IMR-90 (cell line): ENCODE results near the gene HAUS7. TPM values are rescaled to one million over a fixed set of nuclear protein-coding genes. Genes with fewer than 3 reads are reported as not detected.

ENCODE experiments used
- ATAC-seq: fragments of 200-7000 bp; cut with Tn5 transposase; 2 replicates; pipeline ENCODE4 v1.9.1; 2020; ENCODE audit warnings: low read depth, mild to moderate bottlenecking, moderate library complexity
- BruUV-seq: library from RNA; stranded (reverse); fragments of 400-500 nt; replicated peaks from 2 replicates; lab custom pipeline; 2021; lab: Mats Ljungman, UMichigan
- CTCF ChIA-PET: fragments of 300-600 bp; formaldehyde crosslinking; extraction: SDS; loops from one replicate; lab custom pipeline; 2021; ENCODE audit warnings: antibody characterized with exemption; lab: Yijun Ruan, JAX
- POLR2A ChIA-PET: fragments of 300-600 bp; sonication (Branson Sonifier 250); formaldehyde crosslinking; loops from one replicate; lab custom pipeline; 2022; ENCODE audit warnings: antibody characterized with exemption; ENCODE audit not compliant: unreplicated experiment; lab: Charles Lee
- DNase-seq: peaks from one replicate; pipeline ENCODE4 v3.0.0; 2013
- H2AFZ ChIP-seq: replicated peaks from 2 replicates; pipeline ENCODE3; 2013; ENCODE audit warnings: low read length, mild to moderate bottlenecking; ENCODE audit not compliant: poor library complexity
- H2AK5ac ChIP-seq: 2 replicates; pipeline ENCODE4 v1.6.1; 2013; ENCODE audit warnings: low read depth, low read length, inconsistent platforms
- H2AK9ac ChIP-seq: replicated peaks from 2 replicates; pipeline ENCODE3; 2013; ENCODE audit warnings: mild to moderate bottlenecking, low read depth, low read length, moderate library complexity; ENCODE audit not compliant: poor library complexity
- H2BK120ac ChIP-seq: 2 replicates; pipeline ENCODE4 v1.6.1; 2013; ENCODE audit warnings: low read depth, low read length, inconsistent platforms
- H2BK15ac ChIP-seq: 3 replicates; pipeline ENCODE4 v1.6.1; 2013; ENCODE audit warnings: low read depth, low read length, inconsistent platforms
- H2BK20ac ChIP-seq: 2 replicates; pipeline ENCODE4 v1.6.1; 2013; ENCODE audit warnings: low read depth, mild to moderate bottlenecking, inconsistent platforms, low read length, moderate library complexity
- H2BK5ac ChIP-seq: 2 replicates; pipeline ENCODE4 v1.6.1; 2013; ENCODE audit warnings: mild to moderate bottlenecking, low read depth, low read length, inconsistent platforms; ENCODE audit not compliant: poor library complexity, severe bottlenecking
- H3K14ac ChIP-seq: replicated peaks from 2 replicates; pipeline ENCODE4 v1.6.1; 2013; ENCODE audit warnings: low read depth, low read length, inconsistent platforms
- H3K18ac ChIP-seq: 2 replicates; pipeline ENCODE4 v1.6.1; 2013; ENCODE audit warnings: low read depth, low read length, control low read depth
- H3K23ac ChIP-seq: 2 replicates; pipeline ENCODE4 v1.6.1; 2013; ENCODE audit warnings: low read depth, low read length, inconsistent platforms
- H3K27ac ChIP-seq: 2 replicates; pipeline ENCODE4 v1.5.1; 2013; ENCODE audit warnings: mild to moderate bottlenecking, control low read depth, low read length; ENCODE audit not compliant: insufficient read depth
- H3K27me3 ChIP-seq: 2 replicates; pipeline ENCODE4 v1.6.1; 2013; ENCODE audit warnings: low read length; ENCODE audit not compliant: control insufficient read depth, insufficient read depth
- H3K36me3 ChIP-seq: 2 replicates; pipeline ENCODE4 v1.6.1; 2013; ENCODE audit warnings: low read length, mixed read lengths; ENCODE audit not compliant: control insufficient read depth, insufficient read depth
- H3K4ac ChIP-seq: 2 replicates; pipeline ENCODE4 v1.6.1; 2013; ENCODE audit warnings: low read depth, low read length, inconsistent platforms
- H3K4me1 ChIP-seq: 2 replicates; pipeline ENCODE4 v1.6.1; 2013; ENCODE audit warnings: low read length, mixed read lengths; ENCODE audit not compliant: control insufficient read depth, insufficient read depth
- H3K4me2 ChIP-seq: 2 replicates; pipeline ENCODE4 v1.6.1; 2013; ENCODE audit warnings: low read depth, mild to moderate bottlenecking, control low read depth, low read length, moderate library complexity
- H3K4me3 ChIP-seq: 2 replicates; pipeline ENCODE4 v1.5.1; 2013; ENCODE audit warnings: low read depth, mild to moderate bottlenecking, control low read depth, low read length, moderate library complexity; ENCODE audit not compliant: insufficient read depth
- H3K56ac ChIP-seq: 2 replicates; pipeline ENCODE4 v1.6.1; 2013; ENCODE audit warnings: low read length, inconsistent platforms; ENCODE audit not compliant: insufficient read depth; ENCODE audit errors: extremely low read depth
- H3K79me1 ChIP-seq, 2 experiments: 2 replicates each; pipeline ENCODE4 v1.6.1; 2013; ENCODE audit warnings: low read length in 2 of 2, inconsistent platforms in 1 of 2, low read depth in 1 of 2
- H3K9ac ChIP-seq: 2 replicates; pipeline ENCODE4 v1.6.1; 2013; ENCODE audit warnings: low read depth, low read length, control low read depth
- H3K9me1 ChIP-seq: 2 replicates; pipeline ENCODE4 v1.6.1; 2013; ENCODE audit warnings: low read length, inconsistent platforms; ENCODE audit not compliant: insufficient read depth
- H3K9me3 ChIP-seq: 2 replicates; pipeline ENCODE4 v1.6.1; 2013; ENCODE audit warnings: low read length; ENCODE audit not compliant: control insufficient read depth, insufficient read depth
- H4K20me1 ChIP-seq: 2 replicates; pipeline ENCODE4 v1.6.1; 2013; ENCODE audit warnings: low read length, inconsistent platforms; ENCODE audit not compliant: insufficient read depth
- H4K5ac ChIP-seq: 2 replicates; pipeline ENCODE4 v1.6.1; 2013; ENCODE audit warnings: mild to moderate bottlenecking, low read depth, low read length, control low read depth
- H4K8ac ChIP-seq, 2 experiments: 2 replicates each; pipeline ENCODE4 v1.6.1; 2013; ENCODE audit warnings: low read depth in 2 of 2, low read length in 2 of 2, control low read depth in 1 of 2, inconsistent platforms in 1 of 2
- H4K91ac ChIP-seq: 2 replicates; pipeline ENCODE4 v1.6.1; 2013; ENCODE audit warnings: low read depth, low read length, inconsistent platforms; ENCODE audit not compliant: insufficient read depth
- BHLHE40 ChIP-seq: fragments of 150-350 bp; IDR thresholded peaks from 2 replicates; pipeline ENCODE4 v1.6.1; 2016; ENCODE audit warnings: mild to moderate bottlenecking, low read depth, low read length
- FOS ChIP-seq: fragments of 150-350 bp; IDR thresholded peaks from 2 replicates; pipeline ENCODE4 v1.6.1; 2016; ENCODE audit warnings: low read depth, low read length
- MAZ ChIP-seq: IDR thresholded peaks from 2 replicates; pipeline ENCODE4 v1.6.1; 2012; ENCODE audit warnings: low read depth, mild to moderate bottlenecking, low read length, improper control_type of control experiment, moderate library complexity, borderline replicate concordance
- MXI1 ChIP-seq: IDR thresholded peaks from 2 replicates; pipeline ENCODE4 v1.6.1; 2012; ENCODE audit warnings: low read depth, mild to moderate bottlenecking, low read length, moderate library complexity, borderline replicate concordance
- NFE2L2 ChIP-seq: fragments of 150-350 bp; IDR thresholded peaks from 2 replicates; pipeline ENCODE4 v1.6.1; 2016; ENCODE audit warnings: low read depth, mild to moderate bottlenecking, low read length
- WGBS, 2 experiments: methylation state at CpG; one replicate each; pipeline versions ENCODE4 v1.1.5 to v1.1.7; 2013; ENCODE audit warnings: missing lambda C conversion rate in 2 of 2; ENCODE audit not compliant: insufficient read length in 1 of 2; ENCODE audit errors: extremely low coverage in 2 of 2; 5-methylcytosine and 5-hydroxymethylcytosine counted together
- dilution Hi-C: fragments of 300-500 bp; cut with HindIII; formaldehyde crosslinking; loops from one replicate; pipeline ENCODE4 v1.14.3; 2018; ENCODE audit warnings: low sequenced_read_pairs; ENCODE audit not compliant: unreplicated experiment
- in situ Hi-C: fragments of 300-500 bp; cut with MboI; formaldehyde crosslinking; loops from 3 replicates; pipeline ENCODE4 v1.14.3; 2019; ENCODE audit warnings: low sequenced_read_pairs, inconsistent platforms, mixed read lengths
- intact Hi-C: fragments of 100-400 bp; cut with micrococcal nuclease; formaldehyde crosslinking; loops from 2 replicates; pipeline ENCODE4 v1.10.0; 2022
- polyA plus RNA-seq, 3 experiments: library from polyadenylated mRNA; depleted of rRNA; stranded (reverse); fragments of >200 nt; gene quantifications; 2 replicates each; pipeline ENCODE4 v1.2.3, GENCODE V29; 2012; ENCODE audit warnings: low replicate concordance in 1 of 3
- total RNA-seq: library from RNA; depleted of rRNA; stranded (reverse); fragments of >200 nt; gene quantifications from 2 replicates; pipeline ENCODE4 v1.2.3, GENCODE V29; 2012
- TF ChIP-seq, protein P1 (sequence below): fragments of 150-350 bp; IDR thresholded peaks from 2 replicates; pipeline ENCODE4 v1.6.1; 2016; ENCODE audit warnings: low read depth, mild to moderate bottlenecking, low read length, moderate library complexity, borderline replicate concordance
- TF ChIP-seq, protein P2 (sequence below): conservative IDR thresholded peaks from 2 replicates; pipeline ENCODE4 v1.5.1; 2012; ENCODE audit warnings: mild to moderate bottlenecking, low read depth, low read length, improper control_type of control experiment

HAUS7 gene
- total and polyA plus RNA-seq, 2 of the 4 experiments (the other 2 are of a cell fraction): 10.8 to 25.9 TPM

DNA sequence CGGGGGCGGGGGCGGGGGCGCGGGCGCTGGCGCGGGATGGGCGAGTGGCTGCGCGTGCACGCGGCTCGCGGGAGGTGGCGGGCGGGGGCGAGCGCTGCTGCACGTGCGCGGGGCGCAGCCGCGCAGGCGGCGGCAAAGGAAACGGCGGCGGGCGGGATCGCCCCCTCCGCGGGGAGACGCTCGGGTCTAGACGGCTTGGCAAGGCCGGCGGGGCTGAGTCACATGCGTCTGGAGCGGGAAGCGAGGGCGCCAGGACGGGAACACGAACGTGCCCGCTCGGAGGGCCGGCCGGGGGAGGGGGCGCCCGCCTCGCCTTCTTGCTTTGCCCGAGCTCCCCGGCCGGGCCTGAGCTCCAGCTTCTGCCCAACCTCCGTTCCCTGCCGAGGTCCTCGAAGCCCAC lies 4.3 kb upstream of the HAUS7 start:
- H3K4me2 ChIP-seq: no peak overlapping the region; the same call in 1 of the 2 replicates
- ChIA-PET CTCF (no interaction called here), POLR2A (no interaction called here)
- H3K9me3 ChIP-seq: no peaks in the 10 kb centered on the region
- H3K27ac ChIP-seq: peak overlapping the region; percentile 20; the same call in 1 of the 2 replicates
- H2BK20ac ChIP-seq: no peak overlapping the region
- H3K4ac ChIP-seq: peak overlapping the region; percentile 72
- H2BK5ac ChIP-seq: peak overlapping the region; percentile 31
- intact Hi-C loops (no loop called here), in situ Hi-C loops (loop anchor here (25.0 kb wide), 1 partner anchor 437 kb away; no protein-coding TSS in a partner anchor), dilution Hi-C loops (no loop called here)
- peak overlapping the region; percentile 21; the same call in 1 of the 2 replicates for H4K91ac ChIP-seq
- 0 out of 3 replicates have a peak overlapping the region, but pooled peaks have one; percentile 50 for H2BK15ac ChIP-seq
- no peak overlapping the region for H3K4me3 ChIP-seq
- peak overlapping the region; percentile 68 to 84; a peak in 2 of 4 replicates for H4K8ac ChIP-seq
- no TSS peak for BruUV-seq
- 9% methylated on average over 13 of the region's 59 CpGs; no CpG with 5 or more reads in 1 of the 2 experiments for WGBS, 2 experiments
- H3K79me1 ChIP-seq: peaks cover 0 to 9% of the 10 kb centered on the region in 2 experiments; a peak in 1 of 4 replicates
- H3K9ac ChIP-seq: no peak overlapping the region
- H3K4me1 ChIP-seq: peaks cover 33% of the 10 kb centered on the region
- H3K14ac ChIP-seq: no peak overlapping the region
- peak overlapping the region; percentile 99 for H2BK120ac ChIP-seq
- H2AK5ac ChIP-seq: peak overlapping the region; percentile 59; the same call in 1 of the 2 replicates
- no peaks in the 10 kb centered on the region for H3K27me3 ChIP-seq
- no peaks in the 10 kb centered on the region for H4K20me1 ChIP-seq
- H4K5ac ChIP-seq: peak overlapping the region; percentile 77
- peak overlapping the region; percentile 43; the same call in 1 of the 2 replicates for H3K18ac ChIP-seq
- ATAC-seq: no peak
- peak; percentile 46 for DNase-seq
- no peak overlapping the region for H3K56ac ChIP-seq
- H3K9me1 ChIP-seq: peaks cover 23% of the 10 kb centered on the region
- H2AK9ac ChIP-seq: peak overlapping the region; percentile 92
- TF ChIP-seq NFE2L2 (no peak), FOS (peak; percentile 56; the same call in 1 of the 2 replicates), MAZ (peak; percentile 81; the same call in 1 of the 2 replicates), BHLHE40 (peak; percentile 95), MXI1 (no peak)
- TF ChIP-seq, protein P1, sequence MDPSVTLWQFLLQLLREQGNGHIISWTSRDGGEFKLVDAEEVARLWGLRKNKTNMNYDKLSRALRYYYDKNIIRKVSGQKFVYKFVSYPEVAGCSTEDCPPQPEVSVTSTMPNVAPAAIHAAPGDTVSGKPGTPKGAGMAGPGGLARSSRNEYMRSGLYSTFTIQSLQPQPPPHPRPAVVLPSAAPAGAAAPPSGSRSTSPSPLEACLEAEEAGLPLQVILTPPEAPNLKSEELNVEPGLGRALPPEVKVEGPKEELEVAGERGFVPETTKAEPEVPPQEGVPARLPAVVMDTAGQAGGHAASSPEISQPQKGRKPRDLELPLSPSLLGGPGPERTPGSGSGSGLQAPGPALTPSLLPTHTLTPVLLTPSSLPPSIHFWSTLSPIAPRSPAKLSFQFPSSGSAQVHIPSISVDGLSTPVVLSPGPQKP: no peak
- TF ChIP-seq, protein P2, sequence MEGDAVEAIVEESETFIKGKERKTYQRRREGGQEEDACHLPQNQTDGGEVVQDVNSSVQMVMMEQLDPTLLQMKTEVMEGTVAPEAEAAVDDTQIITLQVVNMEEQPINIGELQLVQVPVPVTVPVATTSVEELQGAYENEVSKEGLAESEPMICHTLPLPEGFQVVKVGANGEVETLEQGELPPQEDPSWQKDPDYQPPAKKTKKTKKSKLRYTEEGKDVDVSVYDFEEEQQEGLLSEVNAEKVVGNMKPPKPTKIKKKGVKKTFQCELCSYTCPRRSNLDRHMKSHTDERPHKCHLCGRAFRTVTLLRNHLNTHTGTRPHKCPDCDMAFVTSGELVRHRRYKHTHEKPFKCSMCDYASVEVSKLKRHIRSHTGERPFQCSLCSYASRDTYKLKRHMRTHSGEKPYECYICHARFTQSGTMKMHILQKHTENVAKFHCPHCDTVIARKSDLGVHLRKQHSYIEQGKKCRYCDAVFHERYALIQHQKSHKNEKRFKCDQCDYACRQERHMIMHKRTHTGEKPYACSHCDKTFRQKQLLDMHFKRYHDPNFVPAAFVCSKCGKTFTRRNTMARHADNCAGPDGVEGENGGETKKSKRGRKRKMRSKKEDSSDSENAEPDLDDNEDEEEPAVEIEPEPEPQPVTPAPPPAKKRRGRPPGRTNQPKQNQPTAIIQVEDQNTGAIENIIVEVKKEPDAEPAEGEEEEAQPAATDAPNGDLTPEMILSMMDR: no peak
- H3K36me3 ChIP-seq: no peaks in the 10 kb centered on the region
- peak overlapping the region; percentile 79 for H2AFZ ChIP-seq
- H3K23ac ChIP-seq: no peak overlapping the region
